OCI-LY7 (cell line): ENCODE results near the gene AUTS2. TPM values are rescaled to one million over a fixed set of nuclear protein-coding genes. Genes with fewer than 3 reads are reported as not detected.

Experiments
- BruUV-seq: library from RNA; stranded (reverse); fragments of 400-500 nt; replicated peaks from 2 replicates; lab custom pipeline; 2021; lab: Mats Ljungman, UMichigan
- CTCF ChIA-PET: fragments of 300-600 bp; sonication (Branson Sonifier 250); formaldehyde crosslinking; loops from one replicate; lab custom pipeline; 2022; ENCODE audit warnings: antibody characterized with exemption; ENCODE audit not compliant: unreplicated experiment; lab: Charles Lee
- POLR2A ChIA-PET: fragments of 300-600 bp; sonication (Branson Sonifier 250); formaldehyde crosslinking; loops from one replicate; lab custom pipeline; 2022; ENCODE audit warnings: antibody characterized with exemption; lab: Charles Lee
- DNase-seq: peaks from one replicate; pipeline ENCODE4 v3.0.0-alpha.2; 2015; ENCODE audit warnings: low spot score
- H2AFZ ChIP-seq: fragments of 200-600 bp; sonication (generic), shearing (Covaris generic); 2 replicates; pipeline ENCODE4 v1.6.1; 2014; ENCODE audit warnings: mild to moderate bottlenecking, antibody characterized with exemption, low read length, moderate library complexity
- H3K27ac ChIP-seq: fragments of 200-600 bp; sonication (generic); 2 replicates; pipeline ENCODE4 v1.5.1; 2014; ENCODE audit warnings: mixed run types, low read depth, mild to moderate bottlenecking, moderate library complexity, low read length, inconsistent platforms; ENCODE audit not compliant: poor library complexity, severe bottlenecking
- H3K36me3 ChIP-seq: fragments of 200-600 bp; sonication (generic); 2 replicates; pipeline ENCODE4 v1.6.1; 2014; ENCODE audit warnings: mild to moderate bottlenecking, antibody characterized with exemption, low read length, moderate library complexity, mixed read lengths; ENCODE audit not compliant: insufficient read depth
- H3K4me1 ChIP-seq: fragments of 200-600 bp; sonication (generic); 2 replicates; pipeline ENCODE4 v1.5.1; 2014; ENCODE audit warnings: mild to moderate bottlenecking, low read length; ENCODE audit not compliant: insufficient read depth, poor library complexity, severe bottlenecking
- H3K4me2 ChIP-seq: fragments of 200-600 bp; sonication (generic); 2 replicates; pipeline ENCODE4 v1.6.1; 2014; ENCODE audit warnings: mild to moderate bottlenecking, low read length
- H3K4me3 ChIP-seq: fragments of 200-600 bp; sonication (generic); 2 replicates; pipeline ENCODE4 v1.5.1; 2014; ENCODE audit warnings: mild to moderate bottlenecking, low read depth, low read length; ENCODE audit not compliant: poor library complexity, severe bottlenecking
- H3K79me2 ChIP-seq: fragments of 200-600 bp; sonication (generic); 2 replicates; pipeline ENCODE4 v1.6.1; 2016; ENCODE audit warnings: low read depth, mild to moderate bottlenecking, low read length, moderate library complexity, mixed read lengths; ENCODE audit not compliant: insufficient read depth
- H3K9me2 ChIP-seq: fragments of 200-600 bp; sonication (generic); 2 replicates; pipeline ENCODE4 v1.6.1; 2016; ENCODE audit warnings: mild to moderate bottlenecking, low read length, mixed read lengths; ENCODE audit not compliant: insufficient read depth
- H3K9me3 ChIP-seq: fragments of 200-600 bp; sonication (generic); 2 replicates; pipeline ENCODE4 v1.6.1; 2014; ENCODE audit warnings: mild to moderate bottlenecking, mixed run types, low read length, mixed read lengths
- H4K20me1 ChIP-seq: fragments of 200-600 bp; sonication (generic); 2 replicates; pipeline ENCODE4 v1.6.1; 2014; ENCODE audit warnings: mild to moderate bottlenecking, antibody characterized with exemption, low read length, moderate library complexity, mixed read lengths; ENCODE audit not compliant: insufficient read depth
- CTCF ChIP-seq: fragments of 200-600 bp; sonication (generic); conservative IDR thresholded peaks from 2 replicates; pipeline ENCODE4 v1.5.1; 2014; ENCODE audit warnings: mild to moderate bottlenecking, antibody characterized with exemption, low read length, moderate library complexity, mixed read lengths
- EZH2phosphoT487 ChIP-seq: fragments of 200-600 bp; sonication (generic); IDR thresholded peaks from 2 replicates; pipeline ENCODE4 v1.6.1; 2018; ENCODE audit warnings: low read depth, borderline replicate concordance, mild to moderate bottlenecking, mixed run types, antibody characterized with exemption, low read length, moderate library complexity, mixed read lengths
- intact Hi-C: fragments of 100-400 bp; cut with micrococcal nuclease; formaldehyde crosslinking; loops from one replicate; pipeline ENCODE4 v1.10.0; 2022; ENCODE audit not compliant: unreplicated experiment
- total RNA-seq, 2 experiments: library from RNA; depleted of rRNA in 1 of 2; stranded (reverse); fragments of >200 nt in 1 of 2; shearing (Covaris generic) in 1 of 2; gene quantifications; 2 replicates each; pipeline ENCODE4 v1.2.3, GENCODE V29; 2014 to 2022

Gene AUTS2
- total RNA-seq, 2 experiments from 2014 or later: 37.9 to 78.5 TPM

- Histone ChIP-seq H3K4me3 (peak overlapping the region; percentile 57), H3K79me2 (peaks cover 31% of the 10 kb centered on the region; the same call in 1 of the 2 replicates), H4K20me1 (no peaks in the 10 kb centered on the region), H3K27ac (peak overlapping the region; percentile 93), H3K4me1 (peaks cover 79% of the 10 kb centered on the region), H3K4me2 (peak overlapping the region; percentile 88), H3K9me3 (no peaks in the 10 kb centered on the region), H3K9me2 (no peaks in the 10 kb centered on the region), H2AFZ (peak overlapping the region; percentile 1; the same call in 1 of the 2 replicates), H3K36me3 (no peaks in the 10 kb centered on the region)
- CTCF ChIA-PET: interaction anchor here (4.6 kb wide), 1 partner anchor 9 kb away, joined by 19 read pairs; no protein-coding TSS in a partner anchor
- intact Hi-C loops: no loop called here
- no TSS peak for BruUV-seq
- peak; percentile 81 for DNase-seq
- TF ChIP-seq CTCF (no peak), EZH2phosphoT487 (no peak)
- POLR2A ChIA-PET: interaction anchor here (0.5 to 5.1 kb wide), 14 partner anchors 10 to 1389 kb away, joined by 3 to 87 read pairs (median 4); no protein-coding TSS in a partner anchor
Observed at GRCh38 chr7:69962186-69963065, 364.2 kb downstream of the AUTS2 start.

GRCh38 chr7:69963393-69963792 lies 365.1 kb downstream of the AUTS2 start:
- Histone ChIP-seq H3K36me3 (no peaks in the 10 kb centered on the region), H2AFZ (no peak overlapping the region; the same call in 1 of the 2 replicates), H3K4me3 (peak overlapping the region; percentile 57), H4K20me1 (no peaks in the 10 kb centered on the region), H3K9me2 (no peaks in the 10 kb centered on the region), H3K4me1 (peaks cover 81% of the 10 kb centered on the region), H3K9me3 (no peaks in the 10 kb centered on the region), H3K4me2 (peak overlapping the region; percentile 88), H3K27ac (peak overlapping the region; percentile 93), H3K79me2 (peaks cover 31% of the 10 kb centered on the region; the same call in 1 of the 2 replicates)
- ChIA-PET POLR2A (interaction anchor here (0.6 to 5.1 kb wide), 9 partner anchors 11 to 142 kb away, joined by 3 to 87 read pairs (median 4); no protein-coding TSS in a partner anchor), CTCF (interaction anchor here (0.8 to 4.6 kb wide), 2 partner anchors 10 to 58 kb away, joined by 3 to 19 read pairs; no protein-coding TSS in a partner anchor)
- BruUV-seq: no TSS peak
- TF ChIP-seq EZH2phosphoT487 (no peak), CTCF (no peak)
- intact Hi-C loops: no loop called here
- no peak for DNase-seq
